Uterus (tissue), 4 donors: ENCODE measurements around the gene KLC1. TPM values are rescaled to one million over a fixed set of nuclear protein-coding genes. Genes with fewer than 3 reads are reported as not detected.

Experiments
- DNase-seq, 2 donors: peaks; one replicate each; pipeline ENCODE4 v3.0.0-alpha.2; 2019 to 2020
- H3K27ac ChIP-seq, 2 donors: fragments of 200-600 bp; sonication (generic); 1 replicate in 1 of 2; 2 replicates in 1 of 2; pipeline ENCODE4 v1.5.1; 2016 to 2018
- H3K27me3 ChIP-seq, 2 donors: fragments of 200-600 bp; sonication (generic); one replicate each; pipeline ENCODE4 v1.5.1; 2018 to 2019; ENCODE audit warnings: control low read depth in 1 of 2
- H3K36me3 ChIP-seq, 2 donors: fragments of 200-600 bp; sonication (generic); one replicate each; pipeline ENCODE4 v1.5.1; 2019; ENCODE audit warnings: control low read depth in 1 of 2
- H3K4me1 ChIP-seq, 2 donors: fragments of 200-600 bp; sonication (generic); one replicate each; pipeline ENCODE4 v1.5.1; 2018 to 2019; ENCODE audit warnings: control low read depth in 1 of 2
- H3K4me3 ChIP-seq, 2 donors: fragments of 200-600 bp; sonication (generic); 1 replicate in 1 of 2; 2 replicates in 1 of 2; pipeline ENCODE4 v1.5.1; 2018 to 2019; ENCODE audit warnings: mild to moderate bottlenecking in 1 of 2
- H3K9me3 ChIP-seq, 2 donors: fragments of 200-600 bp; sonication (generic); one replicate each; pipeline ENCODE4 v1.5.1; 2019; ENCODE audit warnings: control low read depth in 1 of 2
- CTCF ChIP-seq, 4 experiments: fragments of 200-600 bp in 2 of 4; fragments of 450-650 bp in 2 of 4; sonication (generic) in 2 of 4; IDR thresholded peaks; one replicate each; pipeline ENCODE4 v1.5.1; 2016 to 2019; ENCODE audit warnings: antibody characterized with exemption in 4 of 4, mild to moderate bottlenecking in 2 of 4, moderate library complexity in 1 of 4
- POLR2A ChIP-seq, 2 donors: fragments of 450-650 bp; IDR thresholded peaks; one replicate each; pipeline ENCODE4 v1.6.1; 2016; ENCODE audit warnings: antibody characterized with exemption in 2 of 2, mild to moderate bottlenecking in 1 of 2, moderate library complexity in 1 of 2
- intact Hi-C: fragments of 100-400 bp; cut with DNase I; formaldehyde crosslinking; loops from one replicate; pipeline ENCODE4 v1.15.1; 2023; ENCODE audit warnings: low total_unique reads
- total RNA-seq, 4 donors: library from RNA; depleted of rRNA in 3 of 4; stranded (reverse); fragments of >200 nt in 3 of 4; gene quantifications; one replicate each; pipeline versions ENCODE4 v1.1.0 to v1.2.4, GENCODE V29; 2014 to 2023
- donor health status: DM: yes; HTN: yes; CAD: no.

The KLC1 gene
- total RNA-seq, 4 donors from 2014 or later: 130 to 459 (median 285) TPM

- DNase-seq: no peak
- no peak for TF ChIP-seq POLR2A (IDR thresholded peaks at IDR 0.05)
- TF ChIP-seq CTCF (IDR thresholded peaks at IDR 0.05): no peak
Measured at GRCh38 chr14:103743691-103744090, 114.7 kb downstream of the KLC1 start.

DNA sequence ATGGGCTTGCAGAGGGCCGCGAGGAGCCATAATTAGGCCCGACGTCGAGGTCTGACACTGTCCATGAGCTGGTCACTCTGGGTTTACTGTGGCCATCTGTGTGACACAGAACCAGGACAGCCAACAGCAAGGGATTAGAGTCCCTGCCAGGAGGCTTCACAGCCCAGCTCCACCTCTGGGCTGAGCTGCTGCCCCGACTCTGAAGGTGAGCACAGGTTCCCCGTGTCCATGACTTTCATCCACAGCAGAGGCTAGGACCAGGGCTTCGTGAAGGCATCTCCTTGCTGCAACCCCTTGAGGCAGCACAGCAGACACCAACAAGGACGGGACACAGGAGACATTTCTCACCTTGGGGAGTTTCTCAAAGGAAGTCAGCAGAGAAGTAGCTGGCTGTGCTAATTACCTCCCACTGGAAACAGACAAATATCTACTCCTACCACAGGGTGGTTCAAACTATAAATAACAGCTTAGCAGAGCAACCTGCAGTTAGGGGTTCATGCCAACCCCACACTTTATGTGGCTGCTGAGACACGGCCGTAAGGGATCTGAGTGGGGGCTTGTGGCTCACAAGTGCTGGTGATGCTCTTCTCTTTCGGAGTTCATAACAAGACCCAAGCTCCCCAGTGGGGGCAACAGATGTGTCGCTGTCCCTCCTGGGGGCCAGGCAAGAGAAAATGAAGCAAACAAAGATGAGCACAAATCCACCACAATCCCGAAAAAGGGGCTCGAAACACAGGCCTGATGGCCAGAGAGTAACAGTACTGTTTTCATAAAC lies 115.8 kb downstream of the KLC1 start:
- Histone ChIP-seq H3K27me3 (no peaks in the 10 kb centered on the region), H3K4me3 (no peak overlapping the region), H3K9me3 (no peaks in the 10 kb centered on the region), H3K27ac (no peak overlapping the region), H3K36me3 (no peaks in the 10 kb centered on the region), H3K4me1 (peaks cover 0 to 5% of the 10 kb centered on the region in 2 donors)
- no peak for TF ChIP-seq POLR2A (IDR thresholded peaks at IDR 0.05)
- no peak for TF ChIP-seq CTCF (IDR thresholded peaks at IDR 0.05)
- intact Hi-C loops: no loop called here
- DNase-seq: no peak

More at GRCh38 chr14:103743691-103744090, 114.7 kb downstream of the KLC1 start:
- intact Hi-C loops: no loop called here
- H3K27me3 ChIP-seq: no peaks in the 10 kb centered on the region
- no peaks in the 10 kb centered on the region for H3K9me3 ChIP-seq
- no peaks in the 10 kb centered on the region for H3K36me3 ChIP-seq
- H3K27ac ChIP-seq: no peak overlapping the region
- H3K4me1 ChIP-seq: peaks cover 0 to 5% of the 10 kb centered on the region in 2 donors
- no peak overlapping the region for H3K4me3 ChIP-seq

DNA sequence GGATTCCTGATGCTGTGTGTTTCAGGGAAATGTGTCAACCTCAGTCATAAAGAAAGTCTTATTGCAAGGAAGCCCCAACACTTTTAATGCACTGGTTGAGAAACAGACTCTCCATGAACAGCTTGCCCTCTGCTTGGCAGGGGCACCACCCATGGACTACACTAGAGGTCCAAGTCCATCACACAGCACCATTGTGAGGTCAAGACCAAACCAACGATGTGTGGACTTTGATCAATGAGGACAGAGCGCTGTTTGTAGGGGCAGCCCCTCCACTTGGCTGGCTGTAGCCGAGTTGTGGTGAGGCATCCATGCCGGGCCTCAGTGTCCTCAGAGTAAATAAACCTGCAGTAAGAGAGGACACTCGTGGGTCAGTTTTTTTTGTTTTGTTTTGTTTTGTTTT lies 116.4 kb downstream of the KLC1 start:
- H3K9me3 ChIP-seq: no peaks in the 10 kb centered on the region
- no peaks in the 10 kb centered on the region for H3K36me3 ChIP-seq
- intact Hi-C loops: no loop called here
- no peak for DNase-seq
- H3K4me3 ChIP-seq: no peak overlapping the region
- no peak overlapping the region for H3K27ac ChIP-seq
- H3K27me3 ChIP-seq: no peaks in the 10 kb centered on the region
- peaks cover 0 to 5% of the 10 kb centered on the region in 2 donors for H3K4me1 ChIP-seq
- TF ChIP-seq CTCF (IDR thresholded peaks at IDR 0.05): no peak

DNA sequence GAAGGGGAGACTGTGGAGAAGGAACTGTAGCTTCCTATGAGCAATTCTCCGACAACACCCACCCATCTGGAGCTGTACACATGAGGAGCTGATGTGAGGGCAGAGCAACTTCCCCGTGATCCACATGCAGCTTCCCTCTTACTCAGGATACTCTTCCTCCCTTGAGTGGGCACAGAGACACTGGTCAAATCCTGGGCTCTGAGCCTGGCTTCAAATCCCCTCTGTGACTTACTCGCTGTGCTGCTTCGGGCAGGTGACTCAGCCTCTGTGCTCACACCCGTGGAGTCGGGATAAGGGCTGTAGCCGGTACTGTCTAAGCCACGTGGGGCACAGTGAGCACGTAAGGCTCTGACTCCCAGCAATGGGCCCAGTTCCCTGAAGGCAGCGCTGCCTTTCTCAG lies 117.7 kb downstream of the KLC1 start:
- TF ChIP-seq CTCF (IDR thresholded peaks at IDR 0.05): no peak
- TF ChIP-seq POLR2A (IDR thresholded peaks at IDR 0.05): no peak
- Histone ChIP-seq H3K27me3 (no peaks in the 10 kb centered on the region), H3K4me1 (no peaks in the 10 kb centered on the region), H3K9me3 (no peaks in the 10 kb centered on the region), H3K36me3 (no peaks in the 10 kb centered on the region), H3K4me3 (no peak overlapping the region), H3K27ac (no peak overlapping the region)
- DNase-seq: no peak
- intact Hi-C loops: no loop called here

DNA sequence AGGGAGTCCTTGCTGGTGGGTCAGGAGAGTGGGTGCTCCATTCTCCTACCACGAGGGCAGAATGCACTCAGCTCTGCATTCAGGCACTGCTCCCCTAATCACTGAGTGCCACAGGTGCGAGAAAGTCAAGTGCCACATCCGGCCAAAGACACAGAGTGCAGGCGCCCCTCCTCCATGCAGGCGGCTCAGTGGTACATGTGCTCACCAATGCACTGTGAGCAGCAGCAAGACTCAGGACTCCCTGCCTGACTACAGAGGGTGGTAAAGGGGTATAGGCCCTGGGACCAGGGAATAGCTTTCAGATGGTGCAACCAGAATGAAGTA lies 119.5 kb downstream of the KLC1 start:
- no peak for DNase-seq
- Histone ChIP-seq H3K36me3 (no peaks in the 10 kb centered on the region), H3K27me3 (no peaks in the 10 kb centered on the region), H3K4me1 (no peaks in the 10 kb centered on the region), H3K9me3 (no peaks in the 10 kb centered on the region), H3K27ac (no peak overlapping the region), H3K4me3 (no peak overlapping the region)
- no peak for TF ChIP-seq POLR2A (IDR thresholded peaks at IDR 0.05)
- TF ChIP-seq CTCF (IDR thresholded peaks at IDR 0.05): no peak
- intact Hi-C loops: no loop called here
